B cell (primary cell): ENCODE data around the gene SERPINF2.

Experiments used
- CTCF ChIP-seq: fragments of 200-600 bp; IDR thresholded peaks from one replicate; pipeline ENCODE4 v1.8.0; 2022; ENCODE audit warnings: antibody characterized with exemption, mild to moderate bottlenecking
- EZH2 ChIP-seq: IDR thresholded peaks from 2 replicates; pipeline ENCODE4 v1.6.1; 2012; ENCODE audit warnings: borderline replicate concordance, low read depth, mild to moderate bottlenecking, moderate library complexity, low read length; ENCODE audit not compliant: insufficient read depth, poor library complexity, severe bottlenecking

- no peak for TF ChIP-seq CTCF
- TF ChIP-seq EZH2: no peak
Observed at GRCh38 chr17:1714427-1714979, 28.2 kb upstream of the SERPINF2 start.
